Thyroid gland (tissue), 4 donors: ENCODE results near the gene TCERG1L. TPM values are rescaled to one million over a fixed set of nuclear protein-coding genes. Genes with fewer than 3 reads are reported as not detected.
A peak's percentile ranks its signal among the peaks of the same experiment; 100 is the strongest.

Source experiments
- DNase-seq, 2 donors: peaks; one replicate each; pipeline ENCODE4 v3.0.0-alpha.2; 2019
- H3K27ac ChIP-seq, 3 donors: fragments of 200-600 bp; sonication (generic); 1 replicate in 2 of 3; 2 replicates in 1 of 3; pipeline ENCODE4 v1.5.1; 2016 to 2019; ENCODE audit warnings: mild to moderate bottlenecking in 1 of 3, moderate library complexity in 1 of 3
- H3K27me3 ChIP-seq: fragments of 200-600 bp; sonication (generic); one replicate; pipeline ENCODE4 v1.5.1; 2019
- H3K36me3 ChIP-seq, 2 donors: fragments of 200-600 bp; sonication (generic); one replicate each; pipeline ENCODE4 v1.5.1; 2016 to 2019
- H3K4me1 ChIP-seq, 2 donors: fragments of 200-600 bp; sonication (generic); one replicate each; pipeline ENCODE4 v1.5.1; 2017 to 2019
- H3K4me3 ChIP-seq, 3 donors: fragments of 200-600 bp; sonication (generic); replicated peaks in 1 of 3; 1 replicate in 2 of 3; 2 replicates in 1 of 3; pipeline ENCODE4 v1.5.1; 2016; ENCODE audit warnings: mild to moderate bottlenecking in 1 of 3
- H3K9me3 ChIP-seq: fragments of 200-600 bp; sonication (generic); one replicate; pipeline ENCODE4 v1.5.1; 2017
- CTCF ChIP-seq, 6 experiments: fragments of 200-600 bp in 3 of 6; fragments of 450-650 bp in 3 of 6; sonication (generic) in 3 of 6; IDR thresholded peaks; one replicate each; pipeline ENCODE4 v1.5.1; 2016 to 2019; ENCODE audit warnings: antibody characterized with exemption in 6 of 6, mild to moderate bottlenecking in 2 of 6, inconsistent platforms in 1 of 6, moderate library complexity in 1 of 6
- POLR2A ChIP-seq, 2 donors: fragments of 450-650 bp; IDR thresholded peaks; one replicate each; pipeline ENCODE4 v1.6.1; 2017; ENCODE audit warnings: antibody characterized with exemption in 2 of 2, mild to moderate bottlenecking in 2 of 2, moderate library complexity in 1 of 2
- WGBS, 2 donors: methylation state at CpG; one replicate each; pipeline ENCODE4 v1.1.5; 2017; 5-methylcytosine and 5-hydroxymethylcytosine counted together
- intact Hi-C: fragments of 100-400 bp; cut with DNase I; formaldehyde crosslinking; loops from one replicate; pipeline ENCODE4 v1.15.1; 2023
- total RNA-seq, 4 donors: library from RNA; depleted of rRNA; stranded (reverse); fragments of >200 nt; gene quantifications; one replicate each; pipeline ENCODE4 v1.2.3, GENCODE V29; 2016

The TCERG1L gene
- total RNA-seq, 4 donors from 2014 or later, result 4.3 to 23.6 (median 8.2) TPM

GRCh38 chr10:131126321-131127137, 185.0 kb downstream of the TCERG1L start:
- Histone ChIP-seq H3K36me3 (no peaks in the 10 kb centered on the region), H3K4me1 (peaks cover 22 to 25% of the 10 kb centered on the region in 2 donors), H3K9me3 (no peaks in the 10 kb centered on the region), H3K27me3 (no peaks in the 10 kb centered on the region), H3K4me3 (no peak overlapping the region), H3K27ac (peak overlapping the region; percentile 67 to 81 (median 68))
- peak; percentile 86 to 90 for DNase-seq
- intact Hi-C loops, result no loop called here
- TF ChIP-seq POLR2A (IDR thresholded peaks at IDR 0.05) (no peak), CTCF (IDR thresholded peaks at IDR 0.05) (no peak)
- WGBS, 2 donors, result 34 to 45% methylated on average over 8 to 10 of the region's 14 CpGs

GRCh38 chr10:131125511-131126225, 185.9 kb downstream of the TCERG1L start:
- Histone ChIP-seq H3K27ac (peak overlapping the region; percentile 47 to 81 (median 67)), H3K4me3 (no peak overlapping the region), H3K9me3 (no peaks in the 10 kb centered on the region), H3K36me3 (no peaks in the 10 kb centered on the region), H3K27me3 (no peaks in the 10 kb centered on the region), H3K4me1 (peaks cover 22 to 25% of the 10 kb centered on the region in 2 donors)
- intact Hi-C loops, result no loop called here
- DNase-seq, result no peak
- 77 to 89% methylated on average over 5 to 7 of the region's 10 CpGs for WGBS, 2 donors
- TF ChIP-seq CTCF (IDR thresholded peaks at IDR 0.05) (no peak), POLR2A (IDR thresholded peaks at IDR 0.05) (no peak)

GRCh38 chr10:131124945-131125344, 186.6 kb downstream of the TCERG1L start:
- intact Hi-C loops, result no loop called here
- no peaks in the 10 kb centered on the region for H3K9me3 ChIP-seq
- peaks cover 22 to 25% of the 10 kb centered on the region in 2 donors for H3K4me1 ChIP-seq
- H3K4me3 ChIP-seq, result no peak overlapping the region
- no peaks in the 10 kb centered on the region for H3K27me3 ChIP-seq
- DNase-seq, result no peak
- H3K36me3 ChIP-seq, result no peaks in the 10 kb centered on the region
- TF ChIP-seq CTCF (IDR thresholded peaks at IDR 0.05), result no peak
- H3K27ac ChIP-seq, result no peak overlapping the region

GRCh38 chr10:131123496-131123895, 188.0 kb downstream of the TCERG1L start:
- Histone ChIP-seq H3K27me3 (no peaks in the 10 kb centered on the region), H3K4me1 (peaks cover 22 to 25% of the 10 kb centered on the region in 2 donors), H3K9me3 (no peaks in the 10 kb centered on the region), H3K36me3 (no peaks in the 10 kb centered on the region), H3K27ac (no peak overlapping the region), H3K4me3 (no peak overlapping the region)
- 90 to 94% methylated on average over 8 to 11 of the region's 11 CpGs for WGBS, 2 donors
- no peak for DNase-seq
- TF ChIP-seq CTCF (IDR thresholded peaks at IDR 0.05), result no peak
- TF ChIP-seq POLR2A (IDR thresholded peaks at IDR 0.05), result no peak
- intact Hi-C loops, result no loop called here

GRCh38 chr10:131121511-131122035, 189.9 kb downstream of the TCERG1L start:
- 91% methylated on average over 7 to 8 of the region's 11 CpGs for WGBS, 2 donors
- no peak for DNase-seq
- Histone ChIP-seq H3K36me3 (no peaks in the 10 kb centered on the region), H3K27me3 (no peaks in the 10 kb centered on the region), H3K4me1 (peaks cover 11 to 12% of the 10 kb centered on the region in 2 donors), H3K9me3 (no peaks in the 10 kb centered on the region), H3K4me3 (no peak overlapping the region), H3K27ac (no peak overlapping the region)
- TF ChIP-seq CTCF (IDR thresholded peaks at IDR 0.05), result no peak
- no peak for TF ChIP-seq POLR2A (IDR thresholded peaks at IDR 0.05)
- intact Hi-C loops, result no loop called here
